Activated T-cell treated with anti-CD3 and anti-CD28 coated beads, Interleukin-2, amount 50 U/mL, for 24 hours (primary cell): Measurements from ENCODE around the gene CLASP1.
"Not testable (repeated sequence)": the region's sequence is repeated elsewhere in the genome, so short reads cannot be mapped to it uniquely, and the experiment has no call there.

Experiments
- DNase-seq: peaks from one replicate; pipeline ENCODE4 v3.0.0-alpha.2; 2020
- H3K27ac Mint-ChIP-seq: 2 replicates; pipeline ENCODE4 v1.8.0; 2020; ENCODE audit warnings: mild to moderate bottlenecking, mixed read lengths
- H3K27me3 Mint-ChIP-seq: 2 replicates; pipeline ENCODE4 v1.8.0; 2020; ENCODE audit warnings: mixed read lengths
- H3K36me3 Mint-ChIP-seq: 2 replicates; pipeline ENCODE4 v1.8.0; 2020; ENCODE audit warnings: low read depth, mixed read lengths
- H3K4me1 Mint-ChIP-seq: 2 replicates; pipeline ENCODE4 v1.8.0; 2020; ENCODE audit warnings: low read depth, mixed read lengths
- H3K4me3 Mint-ChIP-seq: 2 replicates; pipeline ENCODE4 v1.8.0; 2020; ENCODE audit warnings: mild to moderate bottlenecking, moderate library complexity, mixed read lengths
- H3K9me3 Mint-ChIP-seq: 2 replicates; pipeline ENCODE4 v1.8.0; 2020; ENCODE audit warnings: mixed read lengths

Gene CLASP1

GRCh38 chr2:121309801-121310200 lies 339.5 kb downstream of the CLASP1 start:
- no peaks in the 10 kb centered on the region for H3K4me1 Mint-ChIP-seq
- H3K27ac Mint-ChIP-seq, result no peak overlapping the region
- no peak for DNase-seq
- H3K9me3 Mint-ChIP-seq, result no peaks in the 10 kb centered on the region
- no peaks in the 10 kb centered on the region for H3K36me3 Mint-ChIP-seq
- peaks cover 22% of the 10 kb centered on the region for H3K27me3 Mint-ChIP-seq
- no peak overlapping the region for H3K4me3 Mint-ChIP-seq

- DNase-seq, result no peak
- no peaks in the 10 kb centered on the region for H3K36me3 Mint-ChIP-seq
- H3K27me3 Mint-ChIP-seq, result peaks cover 25% of the 10 kb centered on the region
- H3K27ac Mint-ChIP-seq, result no peak overlapping the region
- no peak overlapping the region for H3K4me3 Mint-ChIP-seq
- H3K4me1 Mint-ChIP-seq, result no peaks in the 10 kb centered on the region
- no peaks in the 10 kb centered on the region for H3K9me3 Mint-ChIP-seq
Measured at GRCh38 chr2:121309323-121309722, 339.9 kb downstream of the CLASP1 start.

GRCh38 chr2:121307048-121307447 lies 342.2 kb downstream of the CLASP1 start:
- H3K36me3 Mint-ChIP-seq, result no peaks in the 10 kb centered on the region
- no peak overlapping the region for H3K4me3 Mint-ChIP-seq
- no peaks in the 10 kb centered on the region for H3K9me3 Mint-ChIP-seq
- no peaks in the 10 kb centered on the region for H3K4me1 Mint-ChIP-seq
- no peak for DNase-seq
- H3K27ac Mint-ChIP-seq, result no peak overlapping the region
- peaks cover 34% of the 10 kb centered on the region for H3K27me3 Mint-ChIP-seq

- H3K9me3 Mint-ChIP-seq, result no peaks in the 10 kb centered on the region
- DNase-seq, result no peak
- peaks cover 41% of the 10 kb centered on the region for H3K27me3 Mint-ChIP-seq
- H3K4me1 Mint-ChIP-seq, result no peaks in the 10 kb centered on the region
- no peak overlapping the region for H3K4me3 Mint-ChIP-seq
- no peak overlapping the region for H3K27ac Mint-ChIP-seq
- H3K36me3 Mint-ChIP-seq, result no peaks in the 10 kb centered on the region
Measured at GRCh38 chr2:121304941-121305340, 344.3 kb downstream of the CLASP1 start.

GRCh38 chr2:121303531-121304263 lies 345.6 kb downstream of the CLASP1 start:
- peaks cover 41% of the 10 kb centered on the region for H3K27me3 Mint-ChIP-seq
- no peaks in the 10 kb centered on the region for H3K4me1 Mint-ChIP-seq
- H3K9me3 Mint-ChIP-seq, result no peaks in the 10 kb centered on the region
- DNase-seq, result no peak
- H3K36me3 Mint-ChIP-seq, result no peaks in the 10 kb centered on the region
- no peak overlapping the region for H3K4me3 Mint-ChIP-seq
- no peak overlapping the region for H3K27ac Mint-ChIP-seq

GRCh38 chr2:121301190-121301589 lies 348.1 kb downstream of the CLASP1 start:
- H3K4me3 Mint-ChIP-seq, H3K4me1 Mint-ChIP-seq, H3K36me3 Mint-ChIP-seq, H3K9me3 Mint-ChIP-seq, DNase-seq, H3K27ac Mint-ChIP-seq: not testable (repeated sequence)
- H3K27me3 Mint-ChIP-seq, result peaks cover 26% of the 10 kb centered on the region

GRCh38 chr2:121298476-121298875 lies 350.8 kb downstream of the CLASP1 start:
- DNase-seq, result no peak
- no peak overlapping the region for H3K27ac Mint-ChIP-seq
- H3K4me1 Mint-ChIP-seq, result no peaks in the 10 kb centered on the region
- no peaks in the 10 kb centered on the region for H3K9me3 Mint-ChIP-seq
- peaks cover 11% of the 10 kb centered on the region for H3K27me3 Mint-ChIP-seq
- H3K36me3 Mint-ChIP-seq, result no peaks in the 10 kb centered on the region
- H3K4me3 Mint-ChIP-seq, result no peak overlapping the region

- peaks cover 11% of the 10 kb centered on the region for H3K27me3 Mint-ChIP-seq
- DNase-seq, H3K4me3 Mint-ChIP-seq, H3K36me3 Mint-ChIP-seq, H3K4me1 Mint-ChIP-seq, H3K27ac Mint-ChIP-seq, H3K9me3 Mint-ChIP-seq: not testable (repeated sequence)
Measured at GRCh38 chr2:121297866-121298265, 351.4 kb downstream of the CLASP1 start.

GRCh38 chr2:121297217-121297830 lies 351.9 kb downstream of the CLASP1 start:
- Mint-ChIP-seq H3K4me1 (no peaks in the 10 kb centered on the region), H3K36me3 (no peaks in the 10 kb centered on the region), H3K4me3 (no peak overlapping the region), H3K27me3 (peaks cover 7% of the 10 kb centered on the region), H3K27ac (no peak overlapping the region), H3K9me3 (no peaks in the 10 kb centered on the region)
- no peak for DNase-seq

GRCh38 chr2:121295911-121296650 lies 353.2 kb downstream of the CLASP1 start:
- H3K4me3 Mint-ChIP-seq, result no peak overlapping the region
- H3K36me3 Mint-ChIP-seq, result no peaks in the 10 kb centered on the region

GRCh38 chr2:121294881-121295840 lies 354.1 kb downstream of the CLASP1 start:
- no peaks in the 10 kb centered on the region for H3K27me3 Mint-ChIP-seq
- H3K9me3 Mint-ChIP-seq, result no peaks in the 10 kb centered on the region
- no peaks in the 10 kb centered on the region for H3K4me1 Mint-ChIP-seq
- H3K27ac Mint-ChIP-seq, result no peak overlapping the region
- no peak for DNase-seq
- H3K4me3 Mint-ChIP-seq, result no peak overlapping the region
- H3K36me3 Mint-ChIP-seq, result no peaks in the 10 kb centered on the region

More at GRCh38 chr2:121295911-121296650, 353.2 kb downstream of the CLASP1 start:
- DNase-seq, result no peak
- Mint-ChIP-seq H3K9me3 (no peaks in the 10 kb centered on the region), H3K27ac (no peak overlapping the region), H3K4me1 (no peaks in the 10 kb centered on the region), H3K27me3 (no peaks in the 10 kb centered on the region)

- H3K36me3 Mint-ChIP-seq, result no peaks in the 10 kb centered on the region
- DNase-seq, result no peak
- no peaks in the 10 kb centered on the region for H3K4me1 Mint-ChIP-seq
- H3K27me3 Mint-ChIP-seq, result no peaks in the 10 kb centered on the region
- no peak overlapping the region for H3K4me3 Mint-ChIP-seq
- H3K27ac Mint-ChIP-seq, result no peak overlapping the region
- no peaks in the 10 kb centered on the region for H3K9me3 Mint-ChIP-seq
Measured at GRCh38 chr2:121293450-121294325, 355.6 kb downstream of the CLASP1 start.

GRCh38 chr2:121291251-121291580 lies 358.0 kb downstream of the CLASP1 start:
- Mint-ChIP-seq H3K27ac (no peak overlapping the region), H3K4me1 (no peaks in the 10 kb centered on the region), H3K27me3 (peaks cover 12% of the 10 kb centered on the region), H3K4me3 (no peak overlapping the region), H3K36me3 (no peaks in the 10 kb centered on the region), H3K9me3 (no peaks in the 10 kb centered on the region)
- DNase-seq, result no peak
